Endothelial cell of umbilical vein (primary cell): ENCODE results near the gene DIP2B. TPM values are rescaled to one million over a fixed set of nuclear protein-coding genes. Genes with fewer than 3 reads are reported as not detected.

Experiments used
- BruUV-seq: library from RNA; stranded (reverse); fragments of 400-500 nt; replicated peaks from 2 replicates; lab custom pipeline; 2021; lab: Mats Ljungman, UMichigan
- CTCF ChIA-PET: fragments of 300-600, 350-600 bp; sonication (Branson Sonifier 250); formaldehyde crosslinking; loops from one replicate; lab custom pipeline; 2021; ENCODE audit warnings: antibody characterized with exemption, inconsistent platforms; lab: Charles Lee
- POLR2A ChIA-PET: fragments of 300-600, 350-600 bp; sonication (Branson Sonifier 250); formaldehyde crosslinking; loops from one replicate; lab custom pipeline; 2021; ENCODE audit warnings: antibody characterized with exemption, inconsistent platforms; lab: Charles Lee
- DNase-seq: peaks from one replicate; pipeline ENCODE4 v3.0.0-alpha.2; 2011; ENCODE audit warnings: low read depth, low spot score
- FAIRE-seq: peaks from 2 replicates; lab custom pipeline; 2011; peaks lifted over from hg19 to GRCh38; lab: Jason Lieb, UNC
- H2AFZ ChIP-seq: 2 replicates; pipeline ENCODE4 v1.6.0; 2012; ENCODE audit warnings: low read depth, low read length, control low read depth, inconsistent platforms
- H3K27ac ChIP-seq: 2 replicates; pipeline ENCODE4 v1.5.1; 2011; ENCODE audit warnings: low read depth, mild to moderate bottlenecking, control low read depth, low read length, moderate library complexity; ENCODE audit not compliant: insufficient read depth
- H3K27me3 ChIP-seq, 2 experiments: 2 replicates each; pipeline versions ENCODE4 v1.6.0 to v1.6.1; 2011; ENCODE audit warnings: low read length in 2 of 2, mixed read lengths in 1 of 2; ENCODE audit not compliant: control insufficient read depth in 2 of 2, insufficient read depth in 2 of 2
- H3K36me3 ChIP-seq, 2 experiments: 2 replicates in 1 of 2; 3 replicates in 1 of 2; pipeline ENCODE4 v1.5.1; 2011; ENCODE audit warnings: low read length in 2 of 2, mild to moderate bottlenecking in 1 of 2, moderate library complexity in 1 of 2; ENCODE audit not compliant: control insufficient read depth in 2 of 2, insufficient read depth in 2 of 2; ENCODE audit errors: extremely low read depth in 1 of 2
- H3K4me1 ChIP-seq: 3 replicates; pipeline ENCODE4 v1.5.1; 2011; ENCODE audit warnings: mild to moderate bottlenecking, low read length; ENCODE audit not compliant: control insufficient read depth, insufficient read depth; ENCODE audit errors: extremely low read depth
- H3K4me2 ChIP-seq: 2 replicates; pipeline ENCODE4 v1.6.1; 2011; ENCODE audit warnings: low read length, control low read depth, mixed read lengths; ENCODE audit not compliant: insufficient read depth
- H3K4me3 ChIP-seq, 3 experiments: fragments of 200-600 bp in 1 of 3; sonication (generic), shearing (Covaris generic) in 1 of 3; replicated peaks in 1 of 3; 2 replicates each; pipeline ENCODE4 v1.5.1; 2011 to 2016; ENCODE audit warnings: control low read depth in 3 of 3, low read length in 3 of 3, mild to moderate bottlenecking in 2 of 3, inconsistent platforms in 1 of 3, low read depth in 1 of 3, moderate library complexity in 1 of 3; ENCODE audit not compliant: insufficient read depth in 1 of 3
- H3K79me2 ChIP-seq: 2 replicates; pipeline ENCODE4 v1.6.0; 2012; ENCODE audit warnings: low read length, inconsistent platforms; ENCODE audit not compliant: control insufficient read depth, insufficient read depth
- H3K9ac ChIP-seq: replicated peaks from 2 replicates; pipeline ENCODE3; 2011; ENCODE audit warnings: low read length, control low read depth; ENCODE audit not compliant: insufficient read depth; ENCODE audit errors: extremely low read depth
- H3K9me1 ChIP-seq: replicated peaks from 3 replicates; pipeline ENCODE4 v1.6.0; 2011; ENCODE audit warnings: mild to moderate bottlenecking, low read length; ENCODE audit not compliant: control insufficient read depth, insufficient read depth; ENCODE audit errors: extremely low read depth
- H3K9me3 ChIP-seq: replicated peaks from 2 replicates; pipeline ENCODE4 v1.5.1; 2012; ENCODE audit warnings: low read length, inconsistent platforms; ENCODE audit not compliant: control insufficient read depth, insufficient read depth
- H4K20me1 ChIP-seq: replicated peaks from 2 replicates; pipeline ENCODE3; 2011; ENCODE audit warnings: mild to moderate bottlenecking, low read length; ENCODE audit not compliant: control insufficient read depth, insufficient read depth; ENCODE audit errors: extremely low read depth
- EZH2 ChIP-seq: IDR thresholded peaks from 2 replicates; pipeline ENCODE4 v1.6.1; 2012; ENCODE audit warnings: borderline replicate concordance, low read depth, mild to moderate bottlenecking, moderate library complexity, low read length, inconsistent platforms; ENCODE audit not compliant: severe bottlenecking
- FOS ChIP-seq: IDR thresholded peaks from 2 replicates; pipeline ENCODE4 v1.6.1; 2011; ENCODE audit warnings: mild to moderate bottlenecking, low read length, moderate library complexity, borderline replicate concordance; ENCODE audit not compliant: insufficient read depth
- GATA2 ChIP-seq: IDR thresholded peaks from 2 replicates; pipeline ENCODE4 v1.7.0; 2011; ENCODE audit warnings: low read depth, mild to moderate bottlenecking, moderate library complexity, mixed read lengths, low read length; ENCODE audit not compliant: insufficient read length, insufficient read depth
- JUN ChIP-seq: IDR thresholded peaks from 2 replicates; pipeline ENCODE4 v1.6.1; 2011; ENCODE audit warnings: borderline replicate concordance, low read depth; ENCODE audit not compliant: insufficient read length, insufficient read depth
- MYC ChIP-seq: IDR thresholded peaks from one replicate; pipeline ENCODE4 v1.6.1; 2011; ENCODE audit warnings: mild to moderate bottlenecking, low read depth, low read length
- POLR2A ChIP-seq: IDR thresholded peaks from 2 replicates; pipeline ENCODE4 v1.6.1; 2012; ENCODE audit warnings: low read depth, mild to moderate bottlenecking, control low read depth, low read length
- POLR2AphosphoS5 ChIP-seq: IDR thresholded peaks from 2 replicates; pipeline ENCODE4 v1.6.1; 2012; ENCODE audit warnings: low read depth, mild to moderate bottlenecking, control low read depth, low read length, moderate library complexity; ENCODE audit not compliant: insufficient read depth
- dilution Hi-C: fragments of 300-500 bp; cut with MboI; formaldehyde crosslinking; loops from one replicate; pipeline ENCODE4 v1.15.0; 2019; ENCODE audit warnings: low sequenced_read_pairs; ENCODE audit not compliant: extremely low pct_ligation_motif_present
- intact Hi-C: fragments of 100-400 bp; cut with micrococcal nuclease; formaldehyde crosslinking; loops from one replicate; pipeline ENCODE4 v1.10.0; 2022
- polyA plus RNA-seq, 4 experiments: library from polyadenylated mRNA; depleted of rRNA in 3 of 4; stranded (reverse) in 3 of 4; unstranded in 1 of 4; fragments of >200 nt; gene quantifications; 2 replicates each; pipeline versions ENCODE4 v1.2.1 to v1.2.3, GENCODE V29; 2011 to 2012; ENCODE audit warnings: missing spikeins in 1 of 4
- total RNA-seq: library from RNA; stranded (reverse); gene quantifications from 2 replicates; pipeline ENCODE4 v1.2.3, GENCODE V29; 2021
- TF ChIP-seq, protein P1 (sequence below): IDR thresholded peaks from 2 replicates; pipeline ENCODE4 v1.6.1; 2011; ENCODE audit not compliant: insufficient read depth, insufficient read length
- TF ChIP-seq, protein P2 (sequence below), 2 donors: IDR thresholded peaks; 1 replicate in 1 of 2; 2 replicates in 1 of 2; pipeline ENCODE4 v1.5.1; 2011; ENCODE audit warnings: low read length in 2 of 2, mild to moderate bottlenecking in 2 of 2, moderate library complexity in 2 of 2, control low read depth in 1 of 2, inconsistent platforms in 1 of 2, low read depth in 1 of 2; ENCODE audit not compliant: insufficient read depth in 1 of 2; ENCODE audit errors: extremely low read depth in 1 of 2

Gene DIP2B
- total and polyA plus RNA-seq, 2 donors (not counting 3 experiments of a cell fraction or from before 2014, with no cell fraction given), result 14.5 to 28.0 TPM

GRCh38 chr12:50581226-50582184 is 76.7 kb downstream of the DIP2B start:
- FAIRE-seq, result no peak
- DNase-seq, result no peak
- intact Hi-C loops, result no loop called here
- no peaks in the 10 kb centered on the region for H3K9me3 ChIP-seq
- H4K20me1 ChIP-seq, result no peaks in the 10 kb centered on the region
- no peak overlapping the region for H2AFZ ChIP-seq
- peaks cover 17% of the 10 kb centered on the region for H3K79me2 ChIP-seq
- ChIA-PET CTCF (interaction anchor here (0.6 to 1.5 kb wide), 5 partner anchors 13 to 1130 kb away, joined by 3 to 5 read pairs (median 3); no protein-coding TSS in a partner anchor), POLR2A (no interaction called here)
- no peak overlapping the region for H3K4me3 ChIP-seq
- TF ChIP-seq POLR2AphosphoS5 (no peak), FOS (no peak), JUN (no peak), MYC (no peak), POLR2A (no peak), GATA2 (no peak), EZH2 (no peak)
- TF ChIP-seq, protein P1, sequence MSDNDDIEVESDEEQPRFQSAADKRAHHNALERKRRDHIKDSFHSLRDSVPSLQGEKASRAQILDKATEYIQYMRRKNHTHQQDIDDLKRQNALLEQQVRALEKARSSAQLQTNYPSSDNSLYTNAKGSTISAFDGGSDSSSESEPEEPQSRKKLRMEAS, result no peak
- TF ChIP-seq, protein P2, sequence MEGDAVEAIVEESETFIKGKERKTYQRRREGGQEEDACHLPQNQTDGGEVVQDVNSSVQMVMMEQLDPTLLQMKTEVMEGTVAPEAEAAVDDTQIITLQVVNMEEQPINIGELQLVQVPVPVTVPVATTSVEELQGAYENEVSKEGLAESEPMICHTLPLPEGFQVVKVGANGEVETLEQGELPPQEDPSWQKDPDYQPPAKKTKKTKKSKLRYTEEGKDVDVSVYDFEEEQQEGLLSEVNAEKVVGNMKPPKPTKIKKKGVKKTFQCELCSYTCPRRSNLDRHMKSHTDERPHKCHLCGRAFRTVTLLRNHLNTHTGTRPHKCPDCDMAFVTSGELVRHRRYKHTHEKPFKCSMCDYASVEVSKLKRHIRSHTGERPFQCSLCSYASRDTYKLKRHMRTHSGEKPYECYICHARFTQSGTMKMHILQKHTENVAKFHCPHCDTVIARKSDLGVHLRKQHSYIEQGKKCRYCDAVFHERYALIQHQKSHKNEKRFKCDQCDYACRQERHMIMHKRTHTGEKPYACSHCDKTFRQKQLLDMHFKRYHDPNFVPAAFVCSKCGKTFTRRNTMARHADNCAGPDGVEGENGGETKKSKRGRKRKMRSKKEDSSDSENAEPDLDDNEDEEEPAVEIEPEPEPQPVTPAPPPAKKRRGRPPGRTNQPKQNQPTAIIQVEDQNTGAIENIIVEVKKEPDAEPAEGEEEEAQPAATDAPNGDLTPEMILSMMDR (IDR thresholded peaks at IDR 0.05; ENCODE audit: extremely low read depth in 1 of 2, insufficient read depth in 1 of 2, low read depth in 1 of 2, low read length in 2 of 2), result no peak
- H3K36me3 ChIP-seq, result no peaks in the 10 kb centered on the region
- H3K9ac ChIP-seq, result no peak overlapping the region
- no peak overlapping the region for H3K4me2 ChIP-seq
- no peaks in the 10 kb centered on the region for H3K27me3 ChIP-seq
- no TSS peak for BruUV-seq
- no peaks in the 10 kb centered on the region for H3K9me1 ChIP-seq
- no peaks in the 10 kb centered on the region for H3K4me1 ChIP-seq
- dilution Hi-C loops, result no loop called here
- H3K27ac ChIP-seq, result no peak overlapping the region
